Stimulated activated CD8-positive, alpha-beta memory T cell treated with anti-CD3 and anti-CD28 coated beads, Interleukin-12 subunit alpha, Interleukin-12 subunit beta, amount 100 ng/mL, for 24 hours (primary cell): Measurements from ENCODE around the gene ZDHHC11.
"Not testable (repeated sequence)": the region's sequence is repeated elsewhere in the genome, so short reads cannot be mapped to it uniquely, and the experiment has no call there.

Source experiments
- DNase-seq: peaks from one replicate; pipeline ENCODE4 v3.0.0-alpha.2; 2020; ENCODE audit errors: extremely low read depth

The ZDHHC11 gene

DNA sequence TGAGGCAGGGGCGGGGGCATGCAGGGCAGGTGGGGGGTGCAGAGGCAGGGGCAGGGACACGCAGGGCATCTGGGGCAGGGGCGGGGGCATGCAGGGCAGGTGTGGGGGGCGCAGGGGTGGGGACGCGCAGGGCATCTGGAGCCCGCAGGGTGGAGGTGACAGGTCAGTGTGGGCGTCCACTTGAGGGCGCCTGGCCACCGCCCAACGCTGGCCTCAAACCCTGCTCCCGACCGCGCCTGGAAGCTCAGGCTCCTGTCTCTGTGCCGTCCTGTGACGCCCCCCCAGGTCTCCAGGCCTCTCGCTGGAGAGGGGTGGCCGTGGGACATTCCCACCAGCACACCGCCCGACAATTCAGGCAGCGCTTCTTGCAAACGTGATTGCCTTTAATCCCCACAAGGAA is 6.9 kb downstream of the ZDHHC11 start:
- not testable (repeated sequence) for DNase-seq

DNA sequence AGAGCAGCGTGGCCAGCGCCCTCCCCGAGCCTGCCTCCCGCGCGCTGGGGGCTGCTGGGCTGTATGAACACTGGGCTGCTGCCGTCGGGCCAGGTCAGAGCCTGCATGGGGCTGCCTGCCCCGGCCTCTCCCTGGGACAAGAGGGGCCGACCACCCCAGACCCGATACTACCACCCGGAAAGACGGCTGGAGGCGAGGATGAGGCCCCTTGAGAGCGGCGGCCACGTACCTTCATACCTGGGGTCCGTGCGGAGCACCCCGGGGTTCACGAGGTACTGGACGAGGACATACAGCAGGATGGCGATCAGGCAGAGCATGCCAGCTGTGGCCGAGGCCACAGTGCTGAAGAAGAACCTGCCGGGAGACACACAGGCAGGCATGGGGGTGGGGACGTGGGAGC is 7.4 kb downstream of the ZDHHC11 start:
- DNase-seq = not testable (repeated sequence)

DNA sequence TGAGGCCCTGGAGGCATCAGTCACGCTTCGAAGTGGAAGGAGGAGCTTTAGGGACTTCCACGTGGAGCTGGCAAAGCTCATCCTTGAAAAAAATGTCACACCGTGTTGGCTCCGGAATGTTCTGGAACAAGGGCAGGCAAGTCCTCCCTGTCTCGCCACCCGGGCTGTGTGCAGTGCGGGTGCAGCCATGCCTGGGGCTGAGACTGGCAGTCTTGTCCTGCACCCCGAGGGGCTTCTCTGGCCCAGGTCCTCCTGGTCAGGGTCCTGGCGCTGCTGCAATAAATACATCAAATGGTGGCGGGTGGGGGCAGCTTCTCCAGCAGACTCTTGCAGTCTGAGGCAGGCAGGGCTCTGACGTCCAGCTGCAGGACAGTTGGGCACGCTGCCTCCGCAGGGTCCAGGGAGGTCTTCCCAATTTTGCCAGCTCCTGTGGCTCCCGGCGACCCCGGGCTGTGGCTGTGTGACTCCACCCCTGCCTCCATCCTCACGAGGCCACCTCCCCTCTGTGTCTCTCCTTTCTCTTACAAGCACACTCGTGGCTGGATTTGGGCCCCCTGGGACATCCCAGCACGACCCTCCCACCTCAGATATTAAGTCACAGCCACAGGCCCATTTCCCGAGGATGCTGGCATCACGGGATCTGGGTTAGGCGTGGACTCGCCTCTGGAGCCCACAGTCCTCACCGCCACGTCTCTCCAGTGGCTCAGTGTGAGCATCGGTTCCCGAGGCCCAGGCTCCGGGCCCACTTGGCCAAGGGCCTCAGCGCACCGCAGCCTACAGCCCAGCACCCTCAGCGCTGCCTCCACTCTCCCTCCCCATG is 8.2 kb downstream of the ZDHHC11 start:
- not testable (repeated sequence) for DNase-seq

DNA sequence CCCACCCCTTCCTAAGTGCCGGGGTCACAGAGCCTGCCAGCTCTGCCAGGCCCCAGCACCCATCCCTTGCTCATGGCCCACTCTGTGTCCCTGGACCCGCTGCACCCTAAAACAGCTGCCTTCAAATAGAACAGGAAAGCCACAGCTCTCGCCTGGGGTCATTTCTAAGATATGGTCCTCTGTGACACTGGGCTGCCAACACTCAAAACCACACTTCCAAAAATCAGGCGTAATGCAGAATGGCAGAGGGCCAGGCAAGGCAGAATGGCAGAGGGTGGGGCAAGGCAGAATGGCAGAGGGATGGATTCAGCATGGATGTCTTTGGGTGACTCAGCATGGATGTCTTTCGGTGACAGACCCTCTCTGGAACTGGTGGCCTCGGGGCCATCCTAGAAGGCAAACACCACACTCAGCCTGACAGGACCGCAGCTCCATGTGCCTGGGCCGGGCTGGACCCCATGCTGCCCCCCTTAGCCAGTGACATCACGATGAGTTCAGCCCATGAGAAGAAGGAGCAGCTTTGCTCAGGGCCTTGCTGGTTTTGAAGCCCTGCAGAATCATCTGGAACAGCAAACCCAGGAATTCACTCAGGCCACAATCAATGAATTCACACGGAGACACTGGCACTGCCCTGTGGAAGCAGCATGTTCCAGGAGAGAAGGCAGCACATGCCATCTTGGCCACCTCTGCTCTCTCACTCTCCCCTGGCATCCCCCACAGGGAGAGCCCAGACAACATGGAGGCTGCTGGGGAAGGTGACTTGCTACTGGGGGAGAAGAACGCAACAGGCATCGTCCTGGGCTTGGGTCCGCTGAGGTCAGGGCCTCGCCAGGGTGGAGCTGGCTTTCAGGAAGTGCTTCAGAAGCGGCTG is 9.0 kb downstream of the ZDHHC11 start:
- not testable (repeated sequence) for DNase-seq

DNA sequence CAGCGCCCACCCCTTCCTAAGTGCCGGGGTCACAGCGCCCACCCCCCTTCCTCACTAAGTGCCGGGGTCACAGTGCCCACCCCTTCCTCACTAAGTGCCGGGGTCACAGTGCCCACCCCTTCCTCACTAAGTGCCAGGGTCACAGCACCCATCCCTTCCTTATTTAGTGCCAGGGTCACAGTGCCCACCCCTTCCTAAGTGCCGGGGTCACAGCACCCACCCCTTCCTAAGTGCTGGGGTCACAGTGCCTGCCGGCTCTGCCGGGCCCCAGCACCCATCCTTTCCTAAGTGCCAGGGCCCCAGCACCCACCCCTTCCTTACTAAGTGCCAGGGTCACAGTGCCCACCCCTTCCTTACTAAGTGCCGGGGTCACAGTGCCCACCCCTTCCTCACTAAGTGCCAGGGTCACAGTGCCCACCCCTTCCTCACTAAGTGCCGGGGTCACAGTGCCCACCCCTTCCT is 9.8 kb downstream of the ZDHHC11 start:
- not testable (repeated sequence) for DNase-seq

DNA sequence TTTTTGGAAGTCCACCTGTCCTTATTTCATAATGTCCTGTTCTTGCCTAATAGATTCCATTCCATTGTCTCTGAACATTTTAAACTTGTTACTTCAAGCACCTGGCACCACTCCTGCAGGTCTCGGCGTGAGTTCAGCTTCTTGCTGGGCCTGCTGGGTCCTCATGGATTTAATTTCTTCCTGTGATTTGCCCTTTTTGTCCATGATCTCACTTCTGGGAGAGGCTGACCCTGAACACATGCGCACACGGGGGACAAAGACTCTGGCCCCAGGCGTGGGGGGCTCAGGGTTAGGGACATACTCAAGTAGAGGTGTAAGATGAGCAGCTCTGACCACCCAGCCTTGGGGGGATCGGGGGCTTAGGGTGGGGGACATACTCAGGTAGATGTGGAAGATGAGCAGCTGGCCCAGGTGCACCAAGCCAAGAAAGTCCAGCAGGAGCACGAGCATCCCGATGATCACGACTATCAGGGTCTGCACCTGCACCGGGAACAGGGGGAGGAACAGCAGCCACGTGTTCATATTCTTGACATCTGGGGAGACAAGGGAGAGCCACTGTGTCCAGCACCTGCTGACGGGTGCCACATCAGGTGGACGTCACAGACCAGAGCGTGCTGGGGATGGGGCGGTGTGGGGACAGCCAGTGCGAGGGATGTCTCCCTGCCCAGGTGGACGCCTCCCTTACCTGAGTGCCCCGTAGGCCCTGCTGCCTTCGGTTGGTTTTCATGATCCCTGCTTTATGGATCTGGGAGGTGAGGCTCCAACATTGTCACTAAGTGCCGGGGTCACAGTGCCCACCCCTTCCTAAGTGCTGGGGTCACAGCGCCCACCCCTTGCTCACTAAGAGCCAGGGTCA is 10.4 kb downstream of the ZDHHC11 start:
- DNase-seq = not testable (repeated sequence)

DNA sequence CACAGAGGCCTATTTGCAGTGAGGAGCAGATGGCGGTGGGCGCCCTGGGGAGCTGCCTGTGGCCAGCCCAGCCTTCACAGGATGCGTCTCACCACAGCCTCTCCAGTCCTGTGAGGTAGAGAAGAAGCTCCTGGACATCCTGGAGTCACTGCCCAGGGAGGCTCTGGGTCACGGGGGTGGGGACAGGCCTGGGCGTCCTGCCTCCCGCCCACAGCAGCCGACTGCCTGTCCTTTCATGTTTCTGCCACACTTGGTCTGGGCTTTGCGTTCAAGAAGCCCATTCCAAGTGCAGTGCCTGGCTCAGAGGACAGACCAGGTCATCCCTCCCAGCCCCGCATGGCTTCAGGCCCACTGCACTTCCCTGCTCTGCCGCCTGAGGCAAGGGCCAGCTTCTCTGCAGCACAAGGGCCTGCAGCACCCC is 12.3 kb downstream of the ZDHHC11 start:
- not testable (repeated sequence) for DNase-seq

- not testable (repeated sequence) for DNase-seq
Measured at GRCh38 chr5:837621-838121, 13.1 kb downstream of the ZDHHC11 start.

GRCh38 chr5:835933-836612 is 14.7 kb downstream of the ZDHHC11 start:
- DNase-seq = not testable (repeated sequence)

DNA sequence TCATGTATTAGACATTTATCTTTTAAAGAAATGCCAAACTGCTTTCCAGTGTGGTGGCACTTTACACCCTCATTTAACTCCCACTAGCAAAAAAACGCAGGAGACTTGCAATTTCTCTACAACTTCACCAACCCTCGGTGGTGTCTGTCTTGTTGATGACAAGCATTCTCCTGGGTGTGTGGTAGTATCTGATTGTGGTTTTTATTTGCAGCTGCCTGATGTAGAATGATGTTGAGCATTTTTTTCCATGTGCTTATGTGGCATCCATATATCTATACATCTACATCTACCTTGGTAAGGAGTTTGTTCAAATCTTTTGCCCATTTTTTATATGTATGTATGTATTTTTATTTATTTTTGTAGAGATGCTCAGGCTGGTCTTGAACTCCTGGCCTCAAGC is 16.8 kb downstream of the ZDHHC11 start:
- DNase-seq = not testable (repeated sequence)

DNA sequence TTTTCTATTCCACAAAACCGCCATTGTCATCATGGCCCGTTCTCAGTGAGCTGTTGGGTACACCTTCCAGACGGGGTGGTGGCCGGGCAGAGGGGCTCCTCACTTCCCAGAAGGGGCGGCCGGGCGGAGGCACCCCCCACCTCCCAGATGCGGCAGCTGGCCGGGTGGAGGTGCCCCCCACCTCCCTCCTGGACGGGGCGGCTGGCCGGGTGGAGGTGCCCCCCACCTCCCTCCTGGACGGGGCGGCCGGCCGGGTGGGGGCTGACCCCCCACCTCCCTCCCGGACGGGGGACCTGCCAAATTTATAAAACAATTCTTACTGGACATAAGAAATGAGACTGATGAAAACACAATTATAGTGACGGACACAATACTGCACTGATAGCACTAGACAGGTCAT is 22.6 kb downstream of the ZDHHC11 start:
- not testable (repeated sequence) for DNase-seq

- DNase-seq = not testable (repeated sequence)
Measured at GRCh38 chr5:825544-825943, 25.2 kb downstream of the ZDHHC11 start.

DNA sequence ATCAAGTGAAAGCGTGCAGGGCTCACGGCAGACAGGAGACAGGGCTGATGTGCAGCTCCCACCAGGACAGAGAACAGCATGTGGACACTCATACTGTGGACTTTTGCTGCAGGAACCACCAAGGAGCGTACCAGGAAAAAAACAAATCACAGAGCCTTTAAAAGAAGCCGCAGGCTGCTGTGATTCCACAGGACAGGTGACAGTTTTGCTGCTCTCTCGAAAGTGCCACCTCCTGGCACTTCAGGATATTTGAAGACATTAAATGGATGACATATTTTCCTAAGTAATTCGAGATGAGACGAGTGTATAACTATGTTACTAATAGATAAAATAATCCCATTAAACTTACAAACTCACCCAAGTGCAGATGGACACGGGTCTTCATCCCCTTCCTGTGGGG is 29.3 kb downstream of the ZDHHC11 start:
- DNase-seq = no peak

GRCh38 chr5:820245-820644 is 30.5 kb downstream of the ZDHHC11 start:
- no peak for DNase-seq

GRCh38 chr5:819078-819477 is 31.7 kb downstream of the ZDHHC11 start:
- DNase-seq = no peak

DNA sequence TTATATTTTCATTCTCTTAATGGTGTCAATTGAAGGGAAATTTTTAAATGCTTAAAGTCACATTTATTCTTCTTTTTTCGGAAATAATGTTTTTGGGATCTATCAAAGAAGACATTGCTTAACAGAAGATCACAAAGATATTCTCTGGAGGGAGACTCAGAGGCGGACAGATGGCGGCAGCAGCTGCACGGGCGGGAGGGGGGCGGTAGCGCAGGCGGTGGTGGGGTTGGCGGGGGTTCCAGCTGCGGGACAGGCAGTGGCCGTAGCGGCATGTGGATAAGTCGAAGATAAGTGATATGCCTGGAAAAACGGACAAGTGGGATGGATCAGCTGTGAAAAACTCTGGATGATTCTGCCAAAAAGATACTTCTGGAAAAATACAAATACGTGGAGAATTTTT is 34.6 kb downstream of the ZDHHC11 start:
- no peak for DNase-seq

GRCh38 chr5:815449-815848 is 35.3 kb downstream of the ZDHHC11 start:
- DNase-seq = no peak

GRCh38 chr5:813575-813974 is 37.2 kb downstream of the ZDHHC11 start:
- DNase-seq = not testable (repeated sequence)

- DNase-seq = not testable (repeated sequence)
Measured at GRCh38 chr5:811384-811783, 39.4 kb downstream of the ZDHHC11 start.

- DNase-seq = not testable (repeated sequence)
Measured at GRCh38 chr5:807719-808514, 42.9 kb downstream of the ZDHHC11 start.
